Calu3 (cell line): Measurements from ENCODE around the gene GRAMD2B. TPM values are rescaled to one million over a fixed set of nuclear protein-coding genes. Genes with fewer than 3 reads are reported as not detected.
A peak's percentile ranks its signal among the peaks of the same experiment; 100 is the strongest.

Experiments
- BruUV-seq: library from RNA; stranded (reverse); fragments of 400-500 nt; replicated peaks from 2 replicates; lab custom pipeline; 2021; lab: Mats Ljungman, UMichigan
- CTCF ChIA-PET: fragments of 300-600 bp; sonication (Branson Sonifier 250); formaldehyde crosslinking; loops from one replicate; lab custom pipeline; 2022; ENCODE audit warnings: antibody characterized with exemption; lab: Charles Lee
- DNase-seq: peaks from one replicate; pipeline ENCODE4 v3.0.0; 2022
- H3K27ac Mint-ChIP-seq: one replicate; pipeline ENCODE4 v1.8.0; 2022; ENCODE audit warnings: mixed read lengths; ENCODE audit not compliant: unreplicated experiment
- H3K27me3 Mint-ChIP-seq: one replicate; pipeline ENCODE4 v1.8.0; 2022; ENCODE audit warnings: mixed read lengths; ENCODE audit not compliant: unreplicated experiment
- H3K36me3 Mint-ChIP-seq: one replicate; pipeline ENCODE4 v1.8.0; 2022; ENCODE audit warnings: mild to moderate bottlenecking, moderate library complexity, mixed read lengths; ENCODE audit not compliant: insufficient read depth, unreplicated experiment
- H3K4me1 Mint-ChIP-seq: one replicate; pipeline ENCODE4 v1.8.0; 2022; ENCODE audit warnings: mild to moderate bottlenecking, low read depth, mixed read lengths; ENCODE audit not compliant: unreplicated experiment
- H3K4me3 Mint-ChIP-seq: one replicate; pipeline ENCODE4 v1.8.0; 2022; ENCODE audit warnings: mild to moderate bottlenecking, low read depth, moderate library complexity, mixed read lengths; ENCODE audit not compliant: unreplicated experiment
- H3K9me3 Mint-ChIP-seq: one replicate; pipeline ENCODE4 v1.8.0; 2022; ENCODE audit warnings: low read depth, mixed read lengths; ENCODE audit not compliant: unreplicated experiment
- CTCF ChIP-seq: fragments of 200-600 bp; IDR thresholded peaks from one replicate; pipeline ENCODE4 v1.8.0; 2022; ENCODE audit warnings: antibody characterized with exemption; ENCODE audit not compliant: unreplicated experiment
- intact Hi-C: fragments of 100-400 bp; cut with micrococcal nuclease; formaldehyde crosslinking; loops from one replicate; pipeline ENCODE4 v1.10.0; 2022; ENCODE audit not compliant: unreplicated experiment
- total RNA-seq: library from RNA; stranded (reverse); gene quantifications from 2 replicates; pipeline ENCODE4 v1.2.3, GENCODE V29; 2022

Gene GRAMD2B
- total RNA-seq, 1 experiment from 2014 or later, result 23.0 TPM

- Mint-ChIP-seq H3K4me1 (peaks cover 19% of the 10 kb centered on the region), H3K27ac (no peak overlapping the region), H3K9me3 (no peaks in the 10 kb centered on the region), H3K36me3 (peaks cover 17% of the 10 kb centered on the region), H3K4me3 (no peak overlapping the region), H3K27me3 (no peaks in the 10 kb centered on the region)
- TF ChIP-seq CTCF, result no peak
- CTCF ChIA-PET, result interaction anchor here (1.3 kb wide), 1 partner anchor 100 kb away, joined by 4 read pairs; no protein-coding TSS in a partner anchor
- no TSS peak for BruUV-seq
- DNase-seq, result no peak
- intact Hi-C loops, result loop anchor here (5.0 kb wide), 2 partner anchors 44 to 104 kb away; no protein-coding TSS in a partner anchor
These were observed 48.0 kb downstream of the GRAMD2B start for GRCh38 chr5:126471247-126471646.

- peak; percentile 40 for DNase-seq
- intact Hi-C loops, result loop anchor here (5.0 kb wide), 2 partner anchors 45 to 105 kb away; no protein-coding TSS in a partner anchor
- Mint-ChIP-seq H3K4me3 (peak overlapping the region; percentile 54), H3K4me1 (peaks cover 19% of the 10 kb centered on the region), H3K27ac (peak overlapping the region; percentile 77), H3K9me3 (no peaks in the 10 kb centered on the region), H3K27me3 (no peaks in the 10 kb centered on the region), H3K36me3 (peaks cover 17% of the 10 kb centered on the region)
- no TSS peak for BruUV-seq
- TF ChIP-seq CTCF, result no peak
- CTCF ChIA-PET, result interaction anchor here (0.6 to 1.3 kb wide), 4 partner anchors 15 to 133 kb away, joined by 3 to 10 read pairs (median 4); no protein-coding TSS in a partner anchor
These were observed 48.8 kb downstream of the GRAMD2B start for GRCh38 chr5:126471875-126472537.

GRCh38 chr5:126472538-126472889, 49.3 kb downstream of the GRAMD2B start:
- intact Hi-C loops, result loop anchor here (5.0 kb wide), 2 partner anchors 45 to 105 kb away; no protein-coding TSS in a partner anchor
- Mint-ChIP-seq H3K9me3 (no peaks in the 10 kb centered on the region), H3K27me3 (no peaks in the 10 kb centered on the region), H3K4me3 (peak overlapping the region; percentile 54), H3K36me3 (peaks cover 20% of the 10 kb centered on the region), H3K27ac (peak overlapping the region; percentile 77), H3K4me1 (peaks cover 19% of the 10 kb centered on the region)
- BruUV-seq, result no TSS peak
- no peak for TF ChIP-seq CTCF
- DNase-seq, result no peak
- CTCF ChIA-PET, result interaction anchor here (1.0 to 1.3 kb wide), 3 partner anchors 101 to 133 kb away, joined by 3 to 4 read pairs (median 3); no protein-coding TSS in a partner anchor

DNA sequence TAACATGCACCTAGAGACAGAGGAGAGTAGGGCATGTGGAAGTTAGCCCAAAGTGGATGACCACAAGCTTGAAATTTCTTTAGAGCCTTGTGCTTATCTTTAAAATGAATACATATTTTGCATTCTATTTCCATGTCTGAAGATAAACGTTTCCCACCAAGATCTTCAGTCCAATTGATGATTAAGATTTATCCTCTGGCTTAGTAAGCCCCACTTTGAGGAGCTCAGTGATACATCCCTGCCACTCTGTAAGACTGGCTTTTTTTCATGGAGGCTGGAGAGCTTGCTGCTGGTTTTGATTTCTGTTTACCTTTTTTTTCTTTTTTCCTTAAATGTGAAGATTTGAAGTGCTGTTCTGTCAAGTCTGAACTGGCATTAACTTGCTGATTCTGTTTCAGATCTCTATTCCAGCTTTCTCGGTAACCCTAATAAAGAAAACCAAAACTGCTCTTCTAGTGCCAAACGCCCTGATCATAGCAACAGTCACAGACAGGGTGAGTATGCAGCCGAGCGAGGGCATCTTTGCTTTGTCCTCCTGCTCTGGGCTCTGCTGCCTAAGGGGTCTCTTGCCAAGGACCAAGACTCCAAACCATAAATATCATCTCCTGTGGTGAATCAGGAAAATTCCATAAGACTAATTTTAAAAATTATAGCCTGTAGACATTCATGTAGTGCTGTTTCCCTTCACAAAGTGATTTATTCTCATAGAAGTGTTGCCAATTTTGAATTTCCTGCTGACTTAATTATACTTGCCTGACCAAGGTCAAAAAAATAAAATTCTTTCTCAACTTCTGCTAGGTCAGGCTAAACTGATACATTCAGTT, 54.3 kb downstream of the GRAMD2B start:
- CTCF ChIA-PET, result no interaction called here
- H3K27me3 Mint-ChIP-seq, result no peaks in the 10 kb centered on the region
- H3K4me3 Mint-ChIP-seq, result no peak overlapping the region
- BruUV-seq, result no TSS peak
- no peak for TF ChIP-seq CTCF
- no peaks in the 10 kb centered on the region for H3K9me3 Mint-ChIP-seq
- DNase-seq, result no peak
- intact Hi-C loops, result no loop called here
- peaks cover 32% of the 10 kb centered on the region for H3K36me3 Mint-ChIP-seq
- no peak overlapping the region for H3K27ac Mint-ChIP-seq
- H3K4me1 Mint-ChIP-seq, result peaks cover 7% of the 10 kb centered on the region
